Stimulated activated CD4-positive, alpha-beta T cell treated with anti-CD3 and anti-CD28 coated beads, Interleukin-12 subunit alpha, Interleukin-12 subunit beta, amount 100 ng/mL, for 48 hours (primary cell): ENCODE data around the gene GOLGA6L10.
"Not testable (repeated sequence)": the region's sequence is repeated elsewhere in the genome, so short reads cannot be mapped to it uniquely, and the experiment has no call there.

Source experiments
- DNase-seq, 3 donors: peaks; one replicate each; pipeline ENCODE4 v3.0.0-alpha.2; 2020; ENCODE audit warnings: low read depth in 2 of 3, low spot score in 1 of 3

GOLGA6L10 gene

DNA sequence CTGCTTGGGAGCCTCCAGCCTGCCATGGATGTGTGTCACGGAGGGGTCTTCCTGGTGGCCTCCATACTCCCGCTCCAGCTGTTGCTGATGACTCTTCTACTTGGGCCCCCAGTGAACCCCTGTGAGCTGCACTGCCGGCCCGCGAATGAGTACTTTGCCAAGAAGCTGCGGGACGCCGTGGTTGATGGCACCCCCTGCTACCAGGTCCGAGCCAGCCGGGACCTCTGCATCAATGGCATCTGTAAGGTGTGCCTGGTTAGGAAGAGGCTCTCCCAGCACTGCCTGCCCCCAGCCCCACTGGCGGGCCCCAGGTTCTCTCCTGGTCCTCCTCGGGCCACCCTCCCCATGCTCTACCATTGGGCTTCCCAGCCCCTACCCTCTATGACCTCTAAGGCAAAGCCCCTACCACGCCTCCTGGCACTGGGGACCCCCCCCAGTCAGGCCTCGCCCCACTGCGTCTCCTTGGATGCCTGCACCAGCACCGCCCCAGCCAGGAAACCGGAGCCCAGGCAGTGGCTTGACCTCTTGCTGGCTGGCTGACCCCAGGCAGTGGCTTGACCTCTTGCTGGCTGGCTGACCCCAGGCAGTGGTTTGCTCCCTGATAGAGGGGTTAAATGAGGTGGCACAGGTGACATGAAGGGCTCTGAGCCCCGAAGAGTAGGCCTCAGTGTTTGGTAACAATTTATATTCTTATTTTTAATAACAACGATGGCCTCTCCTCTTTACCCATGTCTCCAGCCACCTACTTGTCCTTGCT lies 29.6 kb downstream of the GOLGA6L10 start:
- not testable (repeated sequence) for DNase-seq

DNA sequence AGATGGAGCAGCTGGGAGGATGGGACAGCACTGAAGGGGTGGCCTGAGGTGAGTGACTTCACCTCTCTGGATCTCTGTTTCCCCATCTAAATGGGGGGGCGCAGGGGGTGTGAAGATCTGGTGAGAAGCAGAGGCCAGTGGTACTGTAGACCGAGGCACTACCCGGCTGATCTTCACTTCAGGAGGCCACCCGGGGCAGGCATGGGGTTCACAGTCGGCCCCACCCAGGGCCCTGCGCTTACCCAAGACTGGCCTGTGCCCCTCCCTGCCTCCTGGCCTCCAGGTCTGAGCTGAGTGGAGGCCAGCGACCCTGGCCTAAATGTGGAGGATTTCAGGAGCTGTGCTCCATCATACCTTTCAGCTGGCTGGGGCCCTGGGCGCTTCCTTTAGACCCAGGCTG lies 31.0 kb downstream of the GOLGA6L10 start:
- not testable (repeated sequence) for DNase-seq

DNA sequence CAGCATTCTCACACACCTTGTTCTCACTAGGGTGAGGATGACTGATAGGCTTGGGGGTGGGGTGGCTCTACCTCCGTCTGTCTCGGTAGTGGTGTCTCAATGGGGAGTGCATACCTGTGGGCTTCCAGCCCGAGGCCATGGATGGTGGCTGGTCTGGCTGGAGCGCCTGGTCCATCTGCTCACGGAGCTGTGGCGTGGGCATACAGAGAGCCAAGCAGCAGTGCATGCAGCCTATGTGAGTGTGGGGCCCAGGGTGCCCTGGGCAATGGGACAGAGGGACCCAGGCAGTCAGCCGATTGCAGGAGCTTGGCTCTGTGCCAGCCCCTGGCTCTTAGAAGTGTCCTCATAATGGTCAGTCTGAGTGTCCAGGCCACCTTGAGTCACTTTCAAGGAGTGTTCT lies 31.8 kb downstream of the GOLGA6L10 start:
- DNase-seq, result not testable (repeated sequence)

DNA sequence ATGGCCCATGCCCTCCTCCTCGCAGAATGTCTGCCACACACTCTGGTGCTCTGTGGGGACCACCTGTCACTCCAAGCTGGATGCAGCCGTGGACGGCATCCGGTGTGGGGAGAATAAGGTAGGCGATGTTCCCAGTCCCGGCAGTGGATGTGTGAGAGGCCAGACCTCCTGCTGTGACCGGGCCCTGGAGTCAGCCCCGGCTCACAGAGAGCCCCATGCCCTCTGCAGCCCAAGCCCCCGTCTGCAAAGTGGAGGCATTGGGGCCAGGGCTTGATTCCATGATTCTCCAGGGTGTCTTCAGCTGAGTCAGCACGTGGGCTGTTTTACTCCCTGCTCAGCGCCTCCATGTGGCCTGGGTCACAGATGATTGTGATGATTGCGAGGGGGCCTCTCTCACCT lies 32.2 kb downstream of the GOLGA6L10 start:
- no peak for DNase-seq

DNA sequence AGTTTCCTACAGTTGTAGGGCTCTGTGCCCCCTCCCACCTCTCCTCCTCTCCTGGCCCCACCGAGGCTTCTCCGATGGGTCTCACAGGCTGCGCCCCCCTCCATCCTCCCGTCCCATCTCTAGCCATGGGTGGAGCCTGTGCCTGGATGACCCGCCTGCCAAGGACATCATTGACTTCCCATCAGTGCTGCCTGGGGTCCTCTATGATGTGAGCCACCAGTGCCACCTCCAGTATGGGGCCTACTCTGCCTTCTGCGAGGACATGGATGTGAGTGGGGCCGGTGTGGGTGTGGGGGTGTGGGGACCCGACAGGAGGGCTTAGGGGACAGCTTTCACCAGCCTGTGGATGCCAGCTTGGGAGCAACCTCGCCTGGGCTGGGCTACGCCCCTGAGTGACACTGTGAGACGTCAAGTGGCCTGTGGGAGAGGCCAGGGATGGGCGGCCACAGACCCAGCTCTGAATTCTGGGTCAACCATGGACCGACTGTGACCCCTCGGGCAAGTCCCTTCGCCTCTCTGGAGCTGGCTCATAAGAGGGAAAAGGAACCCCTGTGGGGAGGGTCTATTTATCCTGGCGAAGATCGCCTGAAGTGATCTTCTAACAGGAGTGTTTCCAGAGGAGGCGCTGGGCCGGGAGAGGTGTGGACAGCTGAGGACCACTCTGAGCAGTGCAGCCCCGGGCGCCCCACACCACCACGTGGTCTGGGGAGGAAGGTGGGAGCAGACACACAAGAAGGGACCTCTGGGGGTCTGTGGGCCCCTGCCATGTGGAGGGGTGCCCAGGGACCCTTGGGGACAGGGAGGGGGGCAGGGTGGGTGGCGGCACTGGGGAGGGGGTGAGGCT lies 32.8 kb downstream of the GOLGA6L10 start:
- DNase-seq, result not testable (repeated sequence)

DNA sequence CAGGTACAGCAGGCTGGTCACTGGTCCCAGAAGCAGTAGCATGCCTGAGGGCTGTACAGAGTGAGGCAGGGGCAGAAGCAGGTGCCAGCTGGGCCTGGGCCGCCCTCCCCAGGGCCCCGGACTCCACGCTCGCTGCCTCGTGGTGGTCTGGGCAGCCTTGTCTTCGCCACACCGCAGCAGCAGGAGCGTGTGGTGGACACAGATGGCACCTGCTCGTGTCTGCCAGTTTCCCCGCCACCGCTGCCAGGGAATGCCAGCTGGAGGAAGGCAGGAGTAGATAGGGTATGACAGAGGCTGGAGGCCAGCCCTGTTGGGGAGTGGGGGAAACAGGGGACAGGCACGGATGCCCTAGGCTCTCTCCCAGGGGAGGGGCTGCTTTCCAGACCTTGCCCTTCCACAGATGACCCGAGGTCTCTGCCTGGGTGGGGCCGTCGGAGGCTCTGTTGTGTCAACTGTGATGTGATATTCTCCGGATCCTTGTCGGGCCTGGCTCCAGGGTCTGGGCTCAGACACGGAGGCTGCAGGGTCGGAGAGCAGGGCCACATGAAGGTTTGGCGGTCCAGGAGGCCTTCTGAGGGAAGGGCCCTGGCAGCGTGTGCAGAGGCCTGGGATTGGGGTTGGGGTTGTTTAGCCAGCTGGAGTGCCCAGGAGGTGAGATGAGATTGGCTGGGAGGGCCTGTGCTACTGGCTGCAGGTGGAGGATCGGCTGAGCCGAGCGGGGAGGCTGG lies 33.6 kb downstream of the GOLGA6L10 start:
- no peak for DNase-seq

DNA sequence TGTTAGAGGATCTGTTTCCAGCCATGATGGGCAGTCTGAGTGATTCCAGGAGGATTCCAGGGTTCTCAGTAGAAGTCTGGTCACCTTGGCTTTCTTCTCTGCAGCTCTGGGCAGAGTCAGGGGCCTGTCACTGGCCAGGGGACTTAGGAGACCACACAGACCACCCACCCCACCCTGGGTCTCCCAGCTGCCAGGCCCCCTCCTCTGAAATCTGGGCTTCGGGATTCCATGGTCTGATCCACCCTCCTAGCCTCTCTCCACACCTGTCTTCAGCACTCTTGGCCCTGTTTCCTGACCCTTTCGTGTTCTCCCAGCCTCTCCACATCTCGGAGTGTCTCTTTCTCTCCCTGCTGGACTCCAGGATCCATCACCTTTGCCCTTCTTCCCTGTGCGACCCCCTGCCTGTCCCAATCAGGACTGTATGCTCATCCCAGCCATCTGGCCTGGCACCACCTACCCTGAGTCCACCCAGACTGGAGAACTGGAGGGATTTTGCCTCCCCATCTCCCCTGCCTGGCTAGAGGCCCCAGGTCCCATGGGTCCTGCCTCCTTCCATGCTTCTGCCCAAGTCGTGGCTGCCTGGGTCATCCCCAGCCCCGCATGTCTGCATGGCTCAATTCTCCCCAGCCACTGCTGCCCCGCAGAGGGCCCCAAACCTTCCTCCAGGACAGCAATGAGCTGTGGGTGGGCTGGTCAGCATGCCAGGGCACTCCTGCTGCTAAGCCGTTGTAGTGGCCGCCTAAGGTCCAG lies 34.3 kb downstream of the GOLGA6L10 start:
- no peak for DNase-seq

DNA sequence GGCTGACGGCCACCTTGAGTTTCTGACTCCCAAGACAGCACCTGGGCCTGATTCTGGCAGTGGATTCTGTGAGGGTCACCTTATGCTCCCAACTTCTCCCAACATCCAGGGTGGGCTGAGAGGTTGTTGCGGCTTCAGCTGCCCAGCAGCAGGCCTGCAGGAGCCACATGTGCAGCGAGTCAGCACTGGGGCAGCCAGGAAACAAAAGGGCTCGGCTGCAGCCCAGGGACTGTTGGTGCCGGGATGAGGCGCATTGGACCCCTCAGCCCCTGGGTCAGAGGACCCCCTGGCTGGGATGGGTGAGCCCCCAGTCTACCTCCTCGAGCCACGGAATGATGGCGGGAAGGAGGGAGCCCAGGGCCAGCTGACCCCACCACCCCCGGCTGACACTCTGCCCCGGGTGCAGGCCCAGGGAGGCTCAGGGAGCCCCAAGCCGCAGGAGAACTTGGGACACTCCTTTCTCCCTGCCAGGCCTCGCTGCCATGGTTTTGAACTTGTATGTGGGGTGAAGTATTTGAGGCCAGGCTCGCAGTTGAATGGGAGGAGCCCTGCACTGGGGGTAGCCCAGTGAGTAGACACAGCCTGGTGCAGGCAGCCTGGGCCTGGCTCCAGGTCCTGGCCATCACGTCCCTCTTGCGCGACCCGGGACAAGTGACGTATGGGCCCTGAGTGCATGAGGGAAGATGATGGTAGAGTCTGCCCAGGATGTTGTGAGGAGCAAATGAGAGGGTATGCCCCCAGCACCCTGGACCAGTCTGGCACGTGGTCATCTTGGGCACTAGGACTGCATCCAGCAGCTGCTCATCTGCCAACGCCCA lies 35.1 kb downstream of the GOLGA6L10 start:
- DNase-seq, result not testable (repeated sequence)

DNA sequence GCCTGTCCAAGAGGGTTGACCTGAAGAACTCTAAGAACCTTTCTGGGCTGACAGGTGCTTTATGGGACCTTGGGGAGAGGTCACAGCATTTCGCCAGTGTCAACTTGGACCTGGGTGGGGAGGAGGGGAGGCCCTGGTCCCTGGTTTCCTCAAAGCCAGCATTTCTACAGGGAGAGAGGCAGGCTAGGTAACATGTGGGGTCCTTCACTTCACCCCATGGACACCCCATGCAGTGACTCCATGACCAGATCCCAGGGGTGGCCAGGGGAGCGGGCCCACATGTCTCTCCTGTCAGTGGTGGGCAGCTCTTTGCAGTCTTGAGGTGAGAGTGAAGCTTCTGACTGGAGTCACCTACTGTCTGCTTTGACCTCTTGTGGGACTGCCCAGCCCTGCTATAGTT lies 35.8 kb downstream of the GOLGA6L10 start:
- no peak for DNase-seq

DNA sequence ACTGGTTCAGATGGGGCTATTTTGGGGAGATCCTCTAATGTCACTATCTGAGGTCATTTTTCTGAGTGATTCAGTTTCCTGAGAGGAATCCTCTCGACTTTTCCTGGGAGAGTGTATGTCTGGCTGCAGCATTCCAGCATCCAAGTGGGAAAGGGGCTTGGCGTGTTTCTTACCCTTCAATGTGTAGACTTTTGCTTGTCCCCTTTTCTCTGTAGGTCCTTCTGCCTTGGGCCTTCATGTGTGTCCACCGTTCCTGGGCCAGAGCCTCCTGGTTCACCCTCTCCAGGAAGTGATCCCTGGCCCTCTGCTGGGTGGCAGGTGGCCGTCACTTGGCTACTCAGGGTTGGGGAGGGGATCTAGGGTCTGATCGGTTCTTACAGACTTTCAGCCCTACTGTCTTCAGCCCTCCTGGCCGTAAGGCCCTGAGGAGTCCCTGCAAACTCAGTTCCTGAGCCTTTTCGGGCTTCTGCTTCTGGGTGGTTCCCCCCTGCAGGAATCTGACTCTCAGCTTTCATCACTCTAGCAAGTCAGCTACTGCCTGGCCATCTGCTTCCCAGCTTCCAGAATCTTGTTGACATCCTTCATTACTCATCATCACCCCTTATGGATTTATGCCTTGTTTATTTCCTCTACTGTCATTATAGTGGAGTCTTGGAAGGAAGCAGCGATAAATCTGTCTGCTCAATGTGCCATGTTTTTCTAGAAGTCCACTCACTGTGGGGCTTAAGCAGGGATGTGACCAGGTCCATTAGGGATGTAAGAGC lies 36.5 kb downstream of the GOLGA6L10 start:
- no peak for DNase-seq

DNA sequence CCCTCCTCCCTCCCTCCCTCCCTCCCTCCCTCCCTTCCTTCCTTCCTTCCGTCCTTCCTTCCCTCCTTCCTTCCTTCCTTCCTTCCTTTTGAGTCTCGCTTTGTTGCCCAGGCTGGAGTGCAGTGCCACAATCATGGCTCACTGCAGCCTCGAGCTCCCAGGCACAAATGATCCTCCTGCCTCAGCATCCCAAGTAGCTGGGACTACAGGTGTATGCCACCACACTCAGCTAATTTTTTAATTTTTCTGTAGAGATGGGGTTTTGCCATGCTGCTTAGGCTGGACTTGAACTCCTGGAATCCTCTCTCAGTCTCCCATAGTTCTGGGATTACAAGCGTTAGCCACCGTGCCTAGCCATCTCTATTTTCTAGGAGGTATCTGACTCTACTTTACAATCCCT lies 38.0 kb downstream of the GOLGA6L10 start:
- DNase-seq, result not testable (repeated sequence)

DNA sequence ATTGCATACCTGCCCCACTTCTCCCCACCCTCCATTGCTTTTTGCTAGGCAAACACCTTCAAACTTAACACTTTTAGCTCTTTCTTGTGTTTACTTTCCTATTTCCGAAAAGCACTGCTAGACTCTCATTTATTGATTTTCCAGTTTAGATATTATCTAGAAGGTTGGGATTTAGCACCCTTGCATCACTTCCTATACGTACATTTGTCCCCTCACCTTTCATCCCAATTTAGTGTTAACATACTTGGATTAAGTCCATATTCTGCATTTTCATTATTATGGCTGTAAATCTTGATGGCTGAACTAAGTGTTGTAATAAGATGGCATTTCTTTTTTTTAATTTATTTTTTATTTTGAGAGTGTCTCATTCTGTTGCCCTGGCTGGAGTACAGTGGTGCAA lies 39.5 kb downstream of the GOLGA6L10 start:
- no peak for DNase-seq

DNA sequence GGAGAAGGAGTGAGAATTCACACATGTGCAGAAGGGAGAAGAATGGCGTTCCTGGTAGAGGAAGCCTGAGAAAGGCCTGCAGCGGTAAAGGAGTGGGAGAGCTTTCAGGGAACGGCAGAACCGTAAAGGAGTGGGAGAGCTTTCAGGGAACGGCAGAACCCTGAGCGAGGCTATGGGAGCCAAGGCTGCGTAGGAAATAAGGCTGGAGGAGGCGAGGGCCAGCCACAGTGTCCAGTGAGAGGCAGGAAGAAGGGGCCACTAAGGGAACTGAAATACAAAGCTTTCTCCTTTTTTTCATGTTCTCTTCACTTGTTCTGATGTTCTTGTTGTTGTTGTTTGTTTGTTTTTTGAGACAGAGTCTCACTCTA lies 41.6 kb downstream of the GOLGA6L10 start:
- no peak for DNase-seq

DNA sequence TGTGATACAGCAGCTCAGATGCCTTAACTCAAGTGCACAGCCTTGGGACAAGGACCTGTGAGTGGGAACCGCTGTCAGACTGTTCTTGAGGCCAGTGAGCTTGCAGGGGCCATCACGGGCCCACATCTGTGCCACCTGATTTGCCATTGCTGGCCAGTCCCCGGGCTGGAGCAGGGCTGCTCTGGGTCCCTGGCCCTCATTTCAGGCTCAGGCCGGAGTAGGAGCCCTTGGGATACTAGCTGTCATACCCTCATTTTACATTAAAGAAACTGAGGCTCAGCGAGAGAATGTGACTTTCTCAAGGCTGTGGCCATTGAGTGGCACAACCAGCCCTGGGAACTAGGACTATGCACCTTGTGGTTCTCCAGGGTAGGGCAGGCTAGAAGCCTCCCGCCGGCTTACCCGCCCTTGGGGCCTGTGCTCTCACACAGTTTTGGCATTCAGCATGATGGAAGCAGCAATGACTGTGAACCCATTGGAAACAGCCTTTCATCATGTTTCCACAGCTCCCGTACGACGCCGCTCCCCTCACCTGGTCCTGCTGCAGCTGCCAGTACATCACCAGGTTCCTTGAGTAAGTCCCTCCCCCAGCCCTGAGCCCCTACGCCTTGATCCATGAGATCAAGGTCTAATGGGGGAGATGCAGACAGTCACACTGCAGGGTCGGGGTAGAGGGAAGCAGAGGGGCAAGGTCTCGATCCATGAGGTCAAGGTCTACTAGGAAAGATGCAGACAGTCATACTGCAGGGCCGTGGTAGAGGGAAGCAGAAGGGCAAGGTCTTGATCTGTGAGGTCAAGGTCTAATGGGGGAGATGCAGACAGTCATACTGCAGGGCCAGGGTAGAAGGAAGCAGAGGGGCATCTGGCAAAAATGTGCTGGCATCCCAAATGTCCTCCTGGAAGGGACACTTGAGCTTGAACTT lies 42.2 kb downstream of the GOLGA6L10 start:
- no peak for DNase-seq

DNA sequence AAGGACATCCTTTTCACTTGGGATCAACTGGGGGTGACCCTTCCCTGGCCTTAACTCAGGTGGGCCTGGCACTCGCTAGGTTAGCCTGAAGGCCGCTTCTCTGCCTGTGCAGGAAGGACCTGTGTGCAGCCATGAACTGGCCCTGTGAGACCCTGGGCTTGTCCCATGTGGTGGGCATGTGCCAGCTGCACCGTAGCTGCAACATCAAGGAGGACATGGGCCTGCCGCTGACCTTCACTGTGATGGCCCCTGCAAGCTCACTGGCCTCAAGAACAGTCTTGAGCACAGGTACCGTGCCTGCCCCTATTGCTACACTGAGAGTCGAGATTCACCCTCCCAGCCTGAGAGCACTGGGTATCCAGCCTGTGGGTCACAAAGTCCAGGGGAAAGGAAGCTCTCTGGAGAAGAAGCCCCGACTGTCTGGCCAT lies 43.6 kb downstream of the GOLGA6L10 start:
- no peak for DNase-seq

DNA sequence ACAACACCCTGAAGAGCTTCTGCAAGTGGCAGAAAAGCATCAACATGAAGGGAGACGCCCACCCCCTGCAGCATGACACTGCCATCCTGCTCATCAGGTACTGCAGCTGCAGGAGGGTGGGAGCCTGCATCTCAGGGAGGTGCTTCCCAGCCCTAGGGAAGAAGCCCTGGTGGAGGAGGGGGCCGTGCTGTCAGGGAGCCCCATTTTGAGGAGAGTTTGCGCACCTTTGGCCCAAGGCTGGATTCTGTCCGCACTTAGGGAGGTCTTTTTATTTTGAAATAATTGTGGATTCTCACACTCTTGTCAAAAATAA lies 44.5 kb downstream of the GOLGA6L10 start:
- no peak for DNase-seq

DNA sequence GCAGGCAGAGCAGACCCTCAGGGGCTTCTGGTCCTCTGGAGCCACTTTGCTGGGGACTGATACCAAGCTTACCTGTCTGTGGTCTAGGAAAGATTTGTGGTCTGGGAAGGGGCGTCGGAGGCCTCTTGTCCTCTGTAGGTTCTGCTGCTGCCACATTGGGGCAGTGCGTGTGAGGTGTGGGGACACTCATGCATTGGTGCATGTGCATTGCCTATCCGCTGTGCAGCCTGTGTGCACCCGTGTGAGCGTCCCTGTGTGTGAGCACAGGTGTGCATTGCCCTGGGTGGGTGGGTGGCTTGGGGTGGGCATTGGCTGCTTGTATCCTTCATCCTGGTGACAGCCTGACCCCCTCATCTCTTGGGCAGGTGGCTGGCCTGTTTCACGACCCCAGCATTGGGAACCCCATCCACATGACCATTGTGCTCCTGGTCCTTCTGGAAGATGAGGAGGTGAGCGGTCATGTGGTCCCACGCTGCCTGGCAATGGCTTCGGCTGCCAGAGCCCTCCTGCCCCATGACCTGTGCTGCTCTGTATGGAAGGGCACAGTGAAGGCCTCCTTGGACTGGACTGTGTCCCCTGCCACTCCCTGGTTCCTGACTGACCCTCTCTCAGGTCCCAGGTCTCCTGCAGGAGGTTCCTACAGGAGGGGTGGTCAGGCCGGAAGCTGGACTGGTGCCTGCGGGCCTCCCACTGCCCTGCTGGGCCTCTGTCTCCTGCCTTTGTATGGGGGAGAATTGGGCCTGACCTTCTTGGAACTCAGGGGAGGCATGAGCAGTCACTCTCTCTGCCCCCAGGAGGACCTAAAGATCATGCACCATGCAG lies 45.1 kb downstream of the GOLGA6L10 start:
- DNase-seq, result no peak
